WTC11 (cell line): Measurements from ENCODE around the gene CCDC183. TPM values are rescaled to one million over a fixed set of nuclear protein-coding genes. Genes with fewer than 3 reads are reported as not detected.

ENCODE experiments used
- FOXP1 ChIP-seq: sonication (generic); formaldehyde crosslinking; IDR thresholded peaks from 2 replicates; pipeline ENCODE4 v1.8.0; 2022; ENCODE audit warnings: missing genetic modification reagents, mild to moderate bottlenecking, moderate library complexity, borderline replicate concordance
- HMGA2 ChIP-seq: fragments of 250-450 bp; sonication (Bioruptor Pico); IDR thresholded peaks from 2 replicates; pipeline ENCODE4 v1.4.0; 2021; ENCODE audit warnings: mild to moderate bottlenecking, moderate library complexity
- MXD4 ChIP-seq: fragments of 250-450 bp; sonication (Bioruptor Pico); IDR thresholded peaks from 2 replicates; pipeline ENCODE4 v1.8.0; 2021; ENCODE audit warnings: mild to moderate bottlenecking, moderate library complexity, borderline replicate concordance
- NFATC4 ChIP-seq: fragments of 250-450 bp; sonication (Bioruptor Pico); IDR thresholded peaks from 2 replicates; pipeline ENCODE4 v1.9.0; 2021; ENCODE audit warnings: mild to moderate bottlenecking
- NR3C1 ChIP-seq: sonication (generic); formaldehyde crosslinking; conservative IDR thresholded peaks from 2 replicates; pipeline ENCODE4 v1.8.1; 2023; ENCODE audit warnings: low read depth, mild to moderate bottlenecking, missing genetic modification reagents
- PRRX2 ChIP-seq: fragments of 250-450 bp; sonication (Bioruptor Pico); IDR thresholded peaks from 2 replicates; pipeline ENCODE4 v1.8.0; 2021; ENCODE audit warnings: mild to moderate bottlenecking
- SMAD3 ChIP-seq: sonication (generic); formaldehyde crosslinking; IDR thresholded peaks from 2 replicates; pipeline ENCODE4 v1.8.0; 2022; ENCODE audit warnings: missing genetic modification reagents, mild to moderate bottlenecking, borderline replicate concordance
- TCF7 ChIP-seq: sonication (generic); formaldehyde crosslinking; IDR thresholded peaks from 2 replicates; pipeline ENCODE4 v1.8.0; 2022; ENCODE audit warnings: mild to moderate bottlenecking, low read depth, missing genetic modification reagents, moderate library complexity
- TP53 ChIP-seq: sonication (generic); formaldehyde crosslinking; IDR thresholded peaks from 2 replicates; pipeline ENCODE4 v1.8.1; 2023; ENCODE audit warnings: mild to moderate bottlenecking, missing genetic modification reagents
- ZBTB21 ChIP-seq: sonication (generic); formaldehyde crosslinking; IDR thresholded peaks from 2 replicates; pipeline ENCODE4 v1.8.1; 2023; ENCODE audit warnings: mild to moderate bottlenecking, missing genetic modification reagents, borderline replicate concordance
- ZNF138 ChIP-seq: sonication (generic); formaldehyde crosslinking; conservative IDR thresholded peaks from 2 replicates; pipeline ENCODE4 v1.8.1; 2022; ENCODE audit warnings: mild to moderate bottlenecking, moderate library complexity, missing genetic modification reagents
- ZNF232 ChIP-seq: sonication (generic); formaldehyde crosslinking; IDR thresholded peaks from 2 replicates; pipeline ENCODE4 v1.8.0; 2022; ENCODE audit warnings: mild to moderate bottlenecking, missing genetic modification reagents
- ZNF396 ChIP-seq: fragments of 250-450 bp; sonication (Bioruptor Pico); IDR thresholded peaks from 2 replicates; pipeline ENCODE4 v1.8.0; 2021; ENCODE audit warnings: mild to moderate bottlenecking, moderate library complexity, borderline replicate concordance
- ZNF512 ChIP-seq: sonication (generic); formaldehyde crosslinking; IDR thresholded peaks from 2 replicates; pipeline ENCODE4 v1.8.1; 2022; ENCODE audit warnings: missing genetic modification reagents, borderline replicate concordance
- ZNF671 ChIP-seq: fragments of 250-450 bp; sonication (Bioruptor Pico); IDR thresholded peaks from 2 replicates; pipeline ENCODE4 v1.8.0; 2021; ENCODE audit warnings: mild to moderate bottlenecking
- total RNA-seq: library from RNA; stranded (reverse); gene quantifications from 3 replicates; pipeline ENCODE4 v1.2.3, GENCODE V29; 2021
- TF ChIP-seq, protein P1 (sequence below): sonication (generic); formaldehyde crosslinking; IDR thresholded peaks from 2 replicates; pipeline ENCODE4 v1.8.1; 2023; ENCODE audit warnings: mild to moderate bottlenecking, missing genetic modification reagents, borderline replicate concordance
- TF ChIP-seq, protein P2 (sequence below): sonication (generic); formaldehyde crosslinking; IDR thresholded peaks from 2 replicates; pipeline ENCODE4 v1.8.1; 2023; ENCODE audit warnings: mild to moderate bottlenecking, missing genetic modification reagents, moderate library complexity
- TF ChIP-seq, protein P3 (sequence below): fragments of 250-450 bp; sonication (Bioruptor Pico); IDR thresholded peaks from 2 replicates; pipeline ENCODE4 v1.9.0; 2021; ENCODE audit warnings: mild to moderate bottlenecking
- TF ChIP-seq, protein P4 (sequence below): sonication (generic); formaldehyde crosslinking; conservative IDR thresholded peaks from 2 replicates; pipeline ENCODE4 v1.8.1; 2022; ENCODE audit warnings: mild to moderate bottlenecking, missing genetic modification reagents
- TF ChIP-seq, protein P5 (sequence below): fragments of 250-450 bp; sonication (Bioruptor Pico); IDR thresholded peaks from 2 replicates; pipeline ENCODE4 v1.8.0; 2021; ENCODE audit warnings: mild to moderate bottlenecking
- TF ChIP-seq, protein P6 (sequence below): fragments of 250-450 bp; sonication (Bioruptor Pico); IDR thresholded peaks from 2 replicates; pipeline ENCODE4 v1.9.0; 2021; ENCODE audit warnings: mild to moderate bottlenecking, borderline replicate concordance
- TF ChIP-seq, protein P7 (sequence below): sonication (generic); formaldehyde crosslinking; IDR thresholded peaks from 2 replicates; pipeline ENCODE4 v1.8.1; 2023; ENCODE audit warnings: mild to moderate bottlenecking, missing genetic modification reagents

The CCDC183 gene
- total RNA-seq, 1 experiment from 2014 or later: 2.1 TPM

DNA sequence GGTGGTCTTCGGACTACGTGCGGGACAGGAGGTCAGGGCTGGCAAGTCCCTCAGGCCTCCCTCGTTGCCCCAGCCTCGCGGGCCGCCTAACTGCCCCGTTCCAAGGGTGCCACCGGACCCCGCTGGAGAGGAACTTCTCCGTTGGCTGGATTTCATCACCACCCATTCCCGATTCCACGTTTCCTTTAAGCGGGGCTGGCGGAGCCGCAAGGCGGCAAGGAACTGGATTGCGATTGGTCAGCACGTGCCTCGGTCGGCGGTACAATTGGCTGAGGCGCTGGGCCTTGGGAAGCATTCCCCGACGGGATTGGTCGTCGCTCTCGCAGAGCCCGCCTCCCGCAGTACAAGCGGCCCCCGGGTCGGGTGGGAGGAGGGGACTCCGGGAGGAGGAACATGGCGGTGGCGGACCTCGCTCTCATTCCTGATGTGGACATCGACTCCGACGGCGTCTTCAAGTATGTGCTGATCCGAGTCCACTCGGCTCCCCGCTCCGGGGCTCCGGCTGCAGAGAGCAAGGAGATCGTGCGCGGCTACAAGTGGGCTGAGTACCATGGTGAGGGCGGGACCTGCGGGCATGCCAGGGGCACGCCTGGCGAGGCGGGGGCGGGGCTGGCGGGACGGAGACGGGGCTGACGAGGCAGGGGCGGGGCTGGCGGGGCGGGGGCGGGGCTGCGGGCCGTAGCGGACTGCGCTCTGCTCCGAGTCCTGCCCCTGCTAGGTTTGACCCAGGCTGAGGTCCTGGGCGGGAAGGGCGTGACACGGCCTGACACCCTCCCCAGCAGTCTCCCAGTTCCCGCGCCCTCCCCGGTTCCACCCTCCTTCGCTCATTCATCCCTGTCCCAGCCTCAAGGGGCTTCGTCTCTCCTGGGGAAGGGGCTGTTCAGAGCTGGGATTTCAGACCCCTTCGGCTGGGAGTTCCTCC, 53.2 kb downstream of the CCDC183 start, which contains the start of gene PHPT1 (continued):
- TF ChIP-seq, protein P1, sequence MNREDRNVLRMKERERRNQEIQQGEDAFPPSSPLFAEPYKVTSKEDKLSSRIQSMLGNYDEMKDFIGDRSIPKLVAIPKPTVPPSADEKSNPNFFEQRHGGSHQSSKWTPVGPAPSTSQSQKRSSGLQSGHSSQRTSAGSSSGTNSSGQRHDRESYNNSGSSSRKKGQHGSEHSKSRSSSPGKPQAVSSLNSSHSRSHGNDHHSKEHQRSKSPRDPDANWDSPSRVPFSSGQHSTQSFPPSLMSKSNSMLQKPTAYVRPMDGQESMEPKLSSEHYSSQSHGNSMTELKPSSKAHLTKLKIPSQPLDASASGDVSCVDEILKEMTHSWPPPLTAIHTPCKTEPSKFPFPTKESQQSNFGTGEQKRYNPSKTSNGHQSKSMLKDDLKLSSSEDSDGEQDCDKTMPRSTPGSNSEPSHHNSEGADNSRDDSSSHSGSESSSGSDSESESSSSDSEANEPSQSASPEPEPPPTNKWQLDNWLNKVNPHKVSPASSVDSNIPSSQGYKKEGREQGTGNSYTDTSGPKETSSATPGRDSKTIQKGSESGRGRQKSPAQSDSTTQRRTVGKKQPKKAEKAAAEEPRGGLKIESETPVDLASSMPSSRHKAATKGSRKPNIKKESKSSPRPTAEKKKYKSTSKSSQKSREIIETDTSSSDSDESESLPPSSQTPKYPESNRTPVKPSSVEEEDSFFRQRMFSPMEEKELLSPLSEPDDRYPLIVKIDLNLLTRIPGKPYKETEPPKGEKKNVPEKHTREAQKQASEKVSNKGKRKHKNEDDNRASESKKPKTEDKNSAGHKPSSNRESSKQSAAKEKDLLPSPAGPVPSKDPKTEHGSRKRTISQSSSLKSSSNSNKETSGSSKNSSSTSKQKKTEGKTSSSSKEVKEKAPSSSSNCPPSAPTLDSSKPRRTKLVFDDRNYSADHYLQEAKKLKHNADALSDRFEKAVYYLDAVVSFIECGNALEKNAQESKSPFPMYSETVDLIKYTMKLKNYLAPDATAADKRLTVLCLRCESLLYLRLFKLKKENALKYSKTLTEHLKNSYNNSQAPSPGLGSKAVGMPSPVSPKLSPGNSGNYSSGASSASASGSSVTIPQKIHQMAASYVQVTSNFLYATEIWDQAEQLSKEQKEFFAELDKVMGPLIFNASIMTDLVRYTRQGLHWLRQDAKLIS (CRISPR knock-in tag): no peak
- TF ChIP-seq NR3C1 (CRISPR knock-in tag): no peak
- no peak for TF ChIP-seq TCF7 (CRISPR knock-in tag)
- TF ChIP-seq, protein P2, sequence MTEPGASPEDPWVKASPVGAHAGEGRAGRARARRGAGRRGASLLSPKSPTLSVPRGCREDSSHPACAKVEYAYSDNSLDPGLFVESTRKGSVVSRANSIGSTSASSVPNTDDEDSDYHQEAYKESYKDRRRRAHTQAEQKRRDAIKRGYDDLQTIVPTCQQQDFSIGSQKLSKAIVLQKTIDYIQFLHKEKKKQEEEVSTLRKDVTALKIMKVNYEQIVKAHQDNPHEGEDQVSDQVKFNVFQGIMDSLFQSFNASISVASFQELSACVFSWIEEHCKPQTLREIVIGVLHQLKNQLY (CRISPR knock-in tag): no peak
- no peak for TF ChIP-seq FOXP1 (CRISPR knock-in tag)
- TF ChIP-seq, protein P3, sequence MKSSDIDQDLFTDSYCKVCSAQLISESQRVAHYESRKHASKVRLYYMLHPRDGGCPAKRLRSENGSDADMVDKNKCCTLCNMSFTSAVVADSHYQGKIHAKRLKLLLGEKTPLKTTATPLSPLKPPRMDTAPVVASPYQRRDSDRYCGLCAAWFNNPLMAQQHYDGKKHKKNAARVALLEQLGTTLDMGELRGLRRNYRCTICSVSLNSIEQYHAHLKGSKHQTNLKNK (CRISPR knock-in tag): peak; percentile 66; the same call in 1 of the 2 replicates
- no peak for TF ChIP-seq ZNF138 (CRISPR knock-in tag)
- TF ChIP-seq, protein P4, sequence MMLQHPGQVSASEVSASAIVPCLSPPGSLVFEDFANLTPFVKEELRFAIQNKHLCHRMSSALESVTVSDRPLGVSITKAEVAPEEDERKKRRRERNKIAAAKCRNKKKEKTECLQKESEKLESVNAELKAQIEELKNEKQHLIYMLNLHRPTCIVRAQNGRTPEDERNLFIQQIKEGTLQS (CRISPR knock-in tag): peak; percentile 94
- TF ChIP-seq SMAD3 (CRISPR knock-in tag): no peak
- TF ChIP-seq, protein P5, sequence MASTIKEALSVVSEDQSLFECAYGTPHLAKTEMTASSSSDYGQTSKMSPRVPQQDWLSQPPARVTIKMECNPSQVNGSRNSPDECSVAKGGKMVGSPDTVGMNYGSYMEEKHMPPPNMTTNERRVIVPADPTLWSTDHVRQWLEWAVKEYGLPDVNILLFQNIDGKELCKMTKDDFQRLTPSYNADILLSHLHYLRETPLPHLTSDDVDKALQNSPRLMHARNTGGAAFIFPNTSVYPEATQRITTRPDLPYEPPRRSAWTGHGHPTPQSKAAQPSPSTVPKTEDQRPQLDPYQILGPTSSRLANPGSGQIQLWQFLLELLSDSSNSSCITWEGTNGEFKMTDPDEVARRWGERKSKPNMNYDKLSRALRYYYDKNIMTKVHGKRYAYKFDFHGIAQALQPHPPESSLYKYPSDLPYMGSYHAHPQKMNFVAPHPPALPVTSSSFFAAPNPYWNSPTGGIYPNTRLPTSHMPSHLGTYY (CRISPR knock-in tag): no peak
- TF ChIP-seq TP53 (CRISPR knock-in tag): peak; percentile 90; the same call in 1 of the 2 replicates
- TF ChIP-seq HMGA2 (CRISPR knock-in tag): no peak
- TF ChIP-seq ZBTB21 (CRISPR knock-in tag): peak; percentile 15; the same call in 1 of the 2 replicates
- TF ChIP-seq MXD4 (CRISPR knock-in tag): no peak
- TF ChIP-seq ZNF396 (CRISPR knock-in tag): no peak
- 0 out of 2 replicates have a peak, but pooled peaks have one; percentile 32 for TF ChIP-seq ZNF232 (CRISPR knock-in tag)
- no peak for TF ChIP-seq ZNF671 (CRISPR knock-in tag)
- no peak for TF ChIP-seq NFATC4 (CRISPR knock-in tag)
- TF ChIP-seq, protein P6, sequence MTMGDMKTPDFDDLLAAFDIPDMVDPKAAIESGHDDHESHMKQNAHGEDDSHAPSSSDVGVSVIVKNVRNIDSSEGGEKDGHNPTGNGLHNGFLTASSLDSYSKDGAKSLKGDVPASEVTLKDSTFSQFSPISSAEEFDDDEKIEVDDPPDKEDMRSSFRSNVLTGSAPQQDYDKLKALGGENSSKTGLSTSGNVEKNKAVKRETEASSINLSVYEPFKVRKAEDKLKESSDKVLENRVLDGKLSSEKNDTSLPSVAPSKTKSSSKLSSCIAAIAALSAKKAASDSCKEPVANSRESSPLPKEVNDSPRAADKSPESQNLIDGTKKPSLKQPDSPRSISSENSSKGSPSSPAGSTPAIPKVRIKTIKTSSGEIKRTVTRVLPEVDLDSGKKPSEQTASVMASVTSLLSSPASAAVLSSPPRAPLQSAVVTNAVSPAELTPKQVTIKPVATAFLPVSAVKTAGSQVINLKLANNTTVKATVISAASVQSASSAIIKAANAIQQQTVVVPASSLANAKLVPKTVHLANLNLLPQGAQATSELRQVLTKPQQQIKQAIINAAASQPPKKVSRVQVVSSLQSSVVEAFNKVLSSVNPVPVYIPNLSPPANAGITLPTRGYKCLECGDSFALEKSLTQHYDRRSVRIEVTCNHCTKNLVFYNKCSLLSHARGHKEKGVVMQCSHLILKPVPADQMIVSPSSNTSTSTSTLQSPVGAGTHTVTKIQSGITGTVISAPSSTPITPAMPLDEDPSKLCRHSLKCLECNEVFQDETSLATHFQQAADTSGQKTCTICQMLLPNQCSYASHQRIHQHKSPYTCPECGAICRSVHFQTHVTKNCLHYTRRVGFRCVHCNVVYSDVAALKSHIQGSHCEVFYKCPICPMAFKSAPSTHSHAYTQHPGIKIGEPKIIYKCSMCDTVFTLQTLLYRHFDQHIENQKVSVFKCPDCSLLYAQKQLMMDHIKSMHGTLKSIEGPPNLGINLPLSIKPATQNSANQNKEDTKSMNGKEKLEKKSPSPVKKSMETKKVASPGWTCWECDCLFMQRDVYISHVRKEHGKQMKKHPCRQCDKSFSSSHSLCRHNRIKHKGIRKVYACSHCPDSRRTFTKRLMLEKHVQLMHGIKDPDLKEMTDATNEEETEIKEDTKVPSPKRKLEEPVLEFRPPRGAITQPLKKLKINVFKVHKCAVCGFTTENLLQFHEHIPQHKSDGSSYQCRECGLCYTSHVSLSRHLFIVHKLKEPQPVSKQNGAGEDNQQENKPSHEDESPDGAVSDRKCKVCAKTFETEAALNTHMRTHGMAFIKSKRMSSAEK (CRISPR knock-in tag): no peak
- TF ChIP-seq ZNF512 (CRISPR knock-in tag): no peak
- no peak for TF ChIP-seq PRRX2 (CRISPR knock-in tag)
- TF ChIP-seq, protein P7, sequence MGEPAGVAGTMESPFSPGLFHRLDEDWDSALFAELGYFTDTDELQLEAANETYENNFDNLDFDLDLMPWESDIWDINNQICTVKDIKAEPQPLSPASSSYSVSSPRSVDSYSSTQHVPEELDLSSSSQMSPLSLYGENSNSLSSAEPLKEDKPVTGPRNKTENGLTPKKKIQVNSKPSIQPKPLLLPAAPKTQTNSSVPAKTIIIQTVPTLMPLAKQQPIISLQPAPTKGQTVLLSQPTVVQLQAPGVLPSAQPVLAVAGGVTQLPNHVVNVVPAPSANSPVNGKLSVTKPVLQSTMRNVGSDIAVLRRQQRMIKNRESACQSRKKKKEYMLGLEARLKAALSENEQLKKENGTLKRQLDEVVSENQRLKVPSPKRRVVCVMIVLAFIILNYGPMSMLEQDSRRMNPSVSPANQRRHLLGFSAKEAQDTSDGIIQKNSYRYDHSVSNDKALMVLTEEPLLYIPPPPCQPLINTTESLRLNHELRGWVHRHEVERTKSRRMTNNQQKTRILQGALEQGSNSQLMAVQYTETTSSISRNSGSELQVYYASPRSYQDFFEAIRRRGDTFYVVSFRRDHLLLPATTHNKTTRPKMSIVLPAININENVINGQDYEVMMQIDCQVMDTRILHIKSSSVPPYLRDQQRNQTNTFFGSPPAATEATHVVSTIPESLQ: no peak
